HCT116 (cell line): Measurements from ENCODE around the gene CFAP44. TPM values are rescaled to one million over a fixed set of nuclear protein-coding genes. Genes with fewer than 3 reads are reported as not detected.

ENCODE experiments used
- ATAC-seq: fragments of 200-7000 bp; cut with Tn5 transposase; 2 replicates; pipeline ENCODE4 v1.9.1; 2020; ENCODE audit warnings: mild to moderate bottlenecking, moderate library complexity
- BruUV-seq: library from RNA; stranded (reverse); fragments of 400-500 nt; replicated peaks from 2 replicates; lab custom pipeline; 2021; lab: Mats Ljungman, UMichigan
- CTCF ChIA-PET: fragments of 300-600 bp; sonication (Branson Sonifier 250); formaldehyde crosslinking; loops from one replicate; lab custom pipeline; 2021; ENCODE audit warnings: antibody characterized with exemption; lab: Charles Lee
- POLR2A ChIA-PET: fragments of 300-600, 350-600 bp; sonication (Branson Sonifier 250); formaldehyde crosslinking; loops from one replicate; lab custom pipeline; 2021; ENCODE audit warnings: antibody characterized with exemption; lab: Charles Lee
- RAD21 ChIA-PET, 2 experiments: fragments of 300-600 bp; sonication (Branson Sonifier 250); formaldehyde crosslinking; loops; one replicate each; lab custom pipeline; 2023; ENCODE audit warnings: low total read pairs in 2 of 2; ENCODE audit not compliant: uncharacterized antibody in 2 of 2, unreplicated experiment in 2 of 2, low non-redundant PET in 1 of 2; lab: Charles Lee
- DNase-seq: peaks from one replicate; pipeline ENCODE4 v3.0.0-alpha.2; 2010; ENCODE audit warnings: low read depth, low spot score
- H2AFZ ChIP-seq: fragments of 200-600 bp; shearing (Covaris generic), sonication (generic); 2 replicates; pipeline ENCODE4 v1.6.1; 2017; ENCODE audit warnings: low read depth, mixed run types, mixed read lengths, antibody characterized with exemption, low read length; ENCODE audit not compliant: poor library complexity, severe bottlenecking
- H3K27ac ChIP-seq: 2 replicates; pipeline ENCODE4 v1.5.1; 2012; ENCODE audit warnings: low read depth, low read length
- H3K27me3 ChIP-seq: fragments of 200-600 bp; sonication (generic); 2 replicates; pipeline ENCODE4 v1.6.1; 2016; ENCODE audit warnings: mixed run types, low read length, mixed read lengths; ENCODE audit not compliant: insufficient read depth
- H3K36me3 ChIP-seq, 2 experiments: fragments of 200-500 bp in 1 of 2; fragments of 200-600 bp in 1 of 2; sonication (Bioruptor generic) in 1 of 2; sonication (generic) in 1 of 2; 2 replicates each; pipeline versions ENCODE4 v1.5.1 to v1.6.1; 2014 to 2016; ENCODE audit warnings: low read length in 2 of 2, inconsistent platforms in 1 of 2, mixed read lengths in 1 of 2, mixed run types in 1 of 2; ENCODE audit not compliant: insufficient read depth in 2 of 2, control insufficient read depth in 1 of 2
- H3K4me1 ChIP-seq, 2 experiments: fragments of 200-600 bp in 1 of 2; sonication (generic) in 1 of 2; 2 replicates each; pipeline versions ENCODE4 v1.5.1 to v1.6.1; 2012 to 2017; ENCODE audit warnings: low read length in 2 of 2, inconsistent platforms in 1 of 2, mild to moderate bottlenecking in 1 of 2, mixed read lengths in 1 of 2, mixed run types in 1 of 2, moderate library complexity in 1 of 2; ENCODE audit not compliant: insufficient read depth in 2 of 2, control insufficient read depth in 1 of 2
- H3K4me2 ChIP-seq: fragments of 200-600 bp; sonication (generic); 2 replicates; pipeline ENCODE4 v1.6.1; 2017; ENCODE audit warnings: mixed run types, low read length, mixed read lengths
- H3K4me3 ChIP-seq, 2 experiments: fragments of 200-600 bp in 1 of 2; sonication (generic) in 1 of 2; replicated peaks in 1 of 2; 2 replicates each; pipeline ENCODE4 v1.5.1; 2011 to 2016; ENCODE audit warnings: low read length in 2 of 2, control low read depth in 1 of 2, low read depth in 1 of 2, mild to moderate bottlenecking in 1 of 2, mixed read lengths in 1 of 2, mixed run types in 1 of 2
- H3K79me2 ChIP-seq: fragments of 200-600 bp; sonication (generic); 2 replicates; pipeline ENCODE4 v1.6.1; 2017; ENCODE audit warnings: mild to moderate bottlenecking, mixed run types, low read length, moderate library complexity, mixed read lengths; ENCODE audit not compliant: insufficient read depth
- H3K9ac ChIP-seq: fragments of 200-600 bp; sonication (generic); 2 replicates; pipeline ENCODE4 v1.6.1; 2016; ENCODE audit warnings: low read length, mixed read lengths
- H3K9me2 ChIP-seq: fragments of 200-600 bp; sonication (generic), shearing (Covaris generic); 2 replicates; pipeline ENCODE4 v1.6.1; 2017; ENCODE audit warnings: mixed run types, mild to moderate bottlenecking, moderate library complexity; ENCODE audit not compliant: insufficient read depth
- H3K9me3 ChIP-seq, 2 experiments: fragments of 200-500 bp in 1 of 2; fragments of 200-600 bp in 1 of 2; sonication (Bioruptor generic) in 1 of 2; sonication (generic) in 1 of 2; 2 replicates each; pipeline ENCODE4 v1.6.1; 2014 to 2017; ENCODE audit warnings: low read length in 2 of 2, mixed read lengths in 2 of 2, inconsistent platforms in 1 of 2, low read depth in 1 of 2, mild to moderate bottlenecking in 1 of 2, mixed run types in 1 of 2, moderate library complexity in 1 of 2; ENCODE audit not compliant: control insufficient read depth in 1 of 2, insufficient read depth in 1 of 2
- H4K20me1 ChIP-seq: fragments of 200-600 bp; sonication (generic), shearing (Covaris generic); 2 replicates; pipeline ENCODE4 v1.6.1; 2017; ENCODE audit warnings: mixed run types, mild to moderate bottlenecking, moderate library complexity; ENCODE audit not compliant: insufficient read depth
- SP1 ChIP-seq: IDR thresholded peaks from 2 replicates; pipeline ENCODE4 v1.6.1; 2012; ENCODE audit warnings: low read depth
- intact Hi-C: fragments of 100-400 bp; cut with micrococcal nuclease; formaldehyde crosslinking; loops from 2 replicates; pipeline ENCODE4 v1.10.0; 2022
- total RNA-seq: library from RNA; stranded (reverse); gene quantifications from one replicate; pipeline ENCODE4 v1.2.1, GENCODE V29; 2021; ENCODE audit not compliant: unreplicated experiment
- TF ChIP-seq, protein P1 (sequence below), 3 experiments: fragments of 200-600 bp in 1 of 3; sonication (generic) in 1 of 3; IDR thresholded peaks in 2 of 3; conservative IDR thresholded peaks in 1 of 3; 2 replicates each; pipeline ENCODE4 v1.5.1; 2012 to 2017; ENCODE audit warnings: low read depth in 2 of 3, low read length in 2 of 3, antibody characterized with exemption in 1 of 3, borderline replicate concordance in 1 of 3, control low read depth in 1 of 3, mild to moderate bottlenecking in 1 of 3, mixed read lengths in 1 of 3, mixed run types in 1 of 3, moderate library complexity in 1 of 3; ENCODE audit not compliant: insufficient read depth in 1 of 3

Gene CFAP44
- total RNA-seq, 1 experiment from 2014 or later: 5.4 TPM

DNA sequence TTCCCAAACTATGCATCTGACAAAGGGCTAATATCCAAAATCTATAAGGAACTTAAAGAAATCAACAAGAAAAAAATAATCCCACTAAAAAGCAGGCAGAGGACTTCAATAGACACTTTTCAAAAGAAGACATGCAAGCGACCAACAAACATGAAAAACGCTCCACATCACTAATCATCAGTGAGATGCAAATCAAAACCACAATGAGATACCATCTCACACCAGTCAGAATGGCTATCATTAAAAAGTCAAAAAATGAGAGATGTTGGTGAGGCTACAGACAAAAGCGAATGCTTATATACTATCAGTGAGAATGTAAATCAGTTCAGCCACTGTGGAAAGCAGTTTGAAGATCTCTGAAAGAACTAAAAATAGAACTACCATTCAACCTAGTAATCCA, 20.2 kb downstream of the CFAP44 start:
- ATAC-seq (no peak), DNase-seq (no peak)
- Histone ChIP-seq H3K27me3 (no peaks in the 10 kb centered on the region), H3K4me3 (no peak overlapping the region), H3K79me2 (no peaks in the 10 kb centered on the region), H3K36me3 (peaks cover 3 to 9% of the 10 kb centered on the region in 2 experiments; a peak in 2 of 4 replicates), H4K20me1 (no peaks in the 10 kb centered on the region), H3K9me3 (no peaks in the 10 kb centered on the region), H3K9ac (no peak overlapping the region), H3K27ac (no peak overlapping the region), H3K9me2 (no peaks in the 10 kb centered on the region), H2AFZ (no peak overlapping the region), H3K4me2 (no peak overlapping the region), H3K4me1 (no peaks in the 10 kb centered on the region)
- BruUV-seq: no TSS peak
- RAD21 ChIA-PET: no interaction called here
- CTCF ChIA-PET: no interaction called here
- POLR2A ChIA-PET: no interaction called here
- TF ChIP-seq, protein P1, sequence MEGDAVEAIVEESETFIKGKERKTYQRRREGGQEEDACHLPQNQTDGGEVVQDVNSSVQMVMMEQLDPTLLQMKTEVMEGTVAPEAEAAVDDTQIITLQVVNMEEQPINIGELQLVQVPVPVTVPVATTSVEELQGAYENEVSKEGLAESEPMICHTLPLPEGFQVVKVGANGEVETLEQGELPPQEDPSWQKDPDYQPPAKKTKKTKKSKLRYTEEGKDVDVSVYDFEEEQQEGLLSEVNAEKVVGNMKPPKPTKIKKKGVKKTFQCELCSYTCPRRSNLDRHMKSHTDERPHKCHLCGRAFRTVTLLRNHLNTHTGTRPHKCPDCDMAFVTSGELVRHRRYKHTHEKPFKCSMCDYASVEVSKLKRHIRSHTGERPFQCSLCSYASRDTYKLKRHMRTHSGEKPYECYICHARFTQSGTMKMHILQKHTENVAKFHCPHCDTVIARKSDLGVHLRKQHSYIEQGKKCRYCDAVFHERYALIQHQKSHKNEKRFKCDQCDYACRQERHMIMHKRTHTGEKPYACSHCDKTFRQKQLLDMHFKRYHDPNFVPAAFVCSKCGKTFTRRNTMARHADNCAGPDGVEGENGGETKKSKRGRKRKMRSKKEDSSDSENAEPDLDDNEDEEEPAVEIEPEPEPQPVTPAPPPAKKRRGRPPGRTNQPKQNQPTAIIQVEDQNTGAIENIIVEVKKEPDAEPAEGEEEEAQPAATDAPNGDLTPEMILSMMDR (IDR thresholded peaks at IDR 0.05 in 2 of 3, conservative IDR thresholded peaks at IDR 0.05 in 1 of 3; ENCODE audit: borderline replicate concordance in 1 of 3, insufficient read depth in 1 of 3, low read depth in 2 of 3, low read length in 2 of 3): no peak
- intact Hi-C loops: no loop called here

DNA sequence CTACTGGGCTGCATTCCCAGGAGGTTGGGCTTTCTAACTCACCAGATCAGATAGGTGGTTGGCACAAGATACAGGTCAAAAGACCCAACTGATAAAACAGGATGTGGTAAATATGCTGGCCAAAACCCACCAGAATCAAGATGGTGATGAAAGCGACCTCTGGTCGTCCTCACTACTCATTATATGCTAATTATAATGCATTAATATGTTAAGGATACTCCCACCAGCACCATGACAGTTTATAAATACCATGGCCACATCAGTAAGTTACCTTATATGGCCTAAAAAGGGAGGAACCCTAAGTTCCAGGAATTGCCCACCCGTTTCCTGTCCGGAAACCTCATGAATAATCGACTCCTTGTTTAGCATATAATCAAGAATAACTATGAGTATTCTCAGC, 31.6 kb downstream of the CFAP44 start:
- Histone ChIP-seq H3K9ac (no peak overlapping the region), H3K4me3 (no peak overlapping the region), H3K4me1 (no peaks in the 10 kb centered on the region), H3K9me3 (no peaks in the 10 kb centered on the region), H3K4me2 (no peak overlapping the region), H4K20me1 (no peaks in the 10 kb centered on the region), H3K9me2 (no peaks in the 10 kb centered on the region), H3K27ac (no peak overlapping the region), H3K79me2 (no peaks in the 10 kb centered on the region), H3K36me3 (no peaks in the 10 kb centered on the region), H3K27me3 (no peaks in the 10 kb centered on the region), H2AFZ (no peak overlapping the region)
- TF ChIP-seq SP1: no peak
- intact Hi-C loops: no loop called here
- DNase-seq (no peak), ATAC-seq (no peak)
- ChIA-PET CTCF (no interaction called here), POLR2A (no interaction called here), RAD21 (no interaction called here)
- no TSS peak for BruUV-seq
